ENCODE data around the gene AFF3.

- TF ChIP-seq EP300 (IDR thresholded peaks at IDR 0.05; ENCODE audit: borderline replicate concordance in 1 of 2, control insufficient read depth in 1 of 2, low read depth in 2 of 2, low read length in 2 of 2) (no peak), ATF7 (IDR thresholded peaks at IDR 0.05; ENCODE audit: low read depth) (no peak), EZH2 (IDR thresholded peaks at IDR 0.05; ENCODE audit: borderline replicate concordance, control insufficient read depth, low read depth, low read length) (no peak), ZNF274 (IDR thresholded peaks at IDR 0.05; ENCODE audit: insufficient read depth, insufficient read length) (no peak)
Observed at GRCh38 chr2:99607454-99607853, 534.9 kb downstream of the AFF3 start.

All from GM12878 (cell line).